Central memory CD8-positive, alpha-beta T cell (primary cell): Measurements from ENCODE around the gene C8B.

Source experiments
- ATAC-seq: fragments of 150-1000 bp; cut with Tn5 transposase; replicated peaks from 2 replicates; pipeline ENCODE4 v1.10.0; 2022; ENCODE audit warnings: mild to moderate bottlenecking, moderate FRiP score, moderate number of reproducible peaks; ENCODE audit not compliant: poor library complexity, severe bottlenecking; ENCODE audit errors: extremely low read depth
- DNase-seq, 2 donors: peaks; one replicate each; pipeline ENCODE4 v3.0.0; 2021; ENCODE audit warnings: low spot score in 2 of 2
- H3K27ac Mint-ChIP-seq: one replicate; pipeline ENCODE4 v1.8.0; 2022; ENCODE audit warnings: low read depth, mild to moderate bottlenecking, moderate library complexity, mixed read lengths
- H3K27me3 Mint-ChIP-seq: one replicate; pipeline ENCODE4 v1.8.0; 2022; ENCODE audit warnings: mixed read lengths
- H3K36me3 Mint-ChIP-seq: one replicate; pipeline ENCODE4 v1.8.0; 2022; ENCODE audit warnings: mild to moderate bottlenecking, moderate library complexity, mixed read lengths; ENCODE audit not compliant: insufficient read depth
- H3K4me1 Mint-ChIP-seq: one replicate; pipeline ENCODE4 v1.8.0; 2022; ENCODE audit warnings: mixed read lengths
- H3K4me3 Mint-ChIP-seq: one replicate; pipeline ENCODE4 v1.8.0; 2022; ENCODE audit warnings: mild to moderate bottlenecking, moderate library complexity, mixed read lengths
- H3K9me3 Mint-ChIP-seq: one replicate; pipeline ENCODE4 v1.8.0; 2022; ENCODE audit warnings: mixed read lengths

C8B gene

DNA sequence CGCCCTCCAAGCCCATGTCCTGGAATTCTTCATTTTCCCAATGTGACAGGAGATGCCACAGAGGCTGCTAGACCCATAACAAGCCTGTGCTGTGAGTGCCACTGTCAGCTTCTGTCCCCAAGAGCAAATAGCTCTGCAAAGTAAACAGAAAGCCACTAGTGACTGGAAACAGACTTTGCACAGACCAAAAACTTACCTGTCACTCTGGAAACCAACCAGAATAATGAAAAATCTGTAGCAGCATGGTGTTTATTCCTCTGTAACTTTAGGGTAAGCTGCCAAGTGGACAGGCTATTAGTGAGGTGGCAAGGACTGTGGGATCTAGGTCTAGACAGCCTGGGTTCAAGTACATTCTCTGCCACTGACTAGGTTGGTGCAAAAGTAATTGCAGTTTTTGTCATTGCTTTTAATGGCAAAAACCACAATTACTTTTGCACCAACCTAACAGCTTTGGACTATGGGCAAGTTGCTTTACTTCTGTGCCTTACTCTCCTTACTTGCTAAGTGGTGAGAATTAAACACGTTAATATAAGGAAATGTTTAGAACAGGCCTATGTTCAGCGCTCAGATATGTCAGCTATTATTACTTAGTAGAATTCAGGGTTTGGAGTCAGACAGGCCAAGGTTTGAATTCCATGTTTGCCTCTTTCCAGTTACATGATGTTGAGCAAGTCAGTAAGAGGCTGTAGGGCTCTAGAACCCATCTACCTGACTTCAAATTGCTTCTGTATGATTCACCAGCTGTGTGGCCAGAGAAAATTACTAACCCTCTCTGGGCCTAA is at the start of gene C8B:
C8B (minus strand) TSS at position 100 of the 782 bp plus-strand sequence; CDS start at position 33, 67 bp downstream.
- Mint-ChIP-seq H3K27ac (no peak within 1 kb of the TSS), H3K4me3 (no peak within 1 kb of the TSS), H3K9me3 (no peaks in the 10 kb centered on the region), H3K27me3 (no peaks in the 10 kb centered on the region), H3K4me1 (no peaks in the 10 kb centered on the region), H3K36me3 (no peaks in the 10 kb centered on the region)
- DNase-seq: no peak
- no peak for ATAC-seq

GRCh38 chr1:57015071-57015470 is 49.3 kb upstream of the C8B start:
- Mint-ChIP-seq H3K9me3 (no peaks in the 10 kb centered on the region), H3K4me1 (no peaks in the 10 kb centered on the region), H3K27me3 (peaks cover 9% of the 10 kb centered on the region), H3K36me3 (no peaks in the 10 kb centered on the region), H3K27ac (no peak overlapping the region), H3K4me3 (no peak overlapping the region)
- DNase-seq (no peak), ATAC-seq (no peak)

GRCh38 chr1:57013522-57013921 is 47.7 kb upstream of the C8B start:
- H3K27me3 Mint-ChIP-seq: peaks cover 9% of the 10 kb centered on the region
- ATAC-seq (no peak), DNase-seq (no peak)
- no peaks in the 10 kb centered on the region for H3K9me3 Mint-ChIP-seq
- H3K4me1 Mint-ChIP-seq: no peaks in the 10 kb centered on the region
- no peak overlapping the region for H3K4me3 Mint-ChIP-seq
- H3K27ac Mint-ChIP-seq: no peak overlapping the region
- no peaks in the 10 kb centered on the region for H3K36me3 Mint-ChIP-seq

- no peaks in the 10 kb centered on the region for H3K9me3 Mint-ChIP-seq
- ATAC-seq: no peak
- no peaks in the 10 kb centered on the region for H3K36me3 Mint-ChIP-seq
- no peak overlapping the region for H3K4me3 Mint-ChIP-seq
- no peak for DNase-seq
- H3K4me1 Mint-ChIP-seq: no peaks in the 10 kb centered on the region
- H3K27ac Mint-ChIP-seq: no peak overlapping the region
- H3K27me3 Mint-ChIP-seq: peaks cover 9% of the 10 kb centered on the region
These were observed 46.5 kb upstream of the C8B start for GRCh38 chr1:57012315-57012714.

- H3K27me3 Mint-ChIP-seq: peaks cover 9% of the 10 kb centered on the region
- H3K27ac Mint-ChIP-seq: no peak overlapping the region
- ATAC-seq: no peak
- no peaks in the 10 kb centered on the region for H3K4me1 Mint-ChIP-seq
- DNase-seq: no peak
- H3K4me3 Mint-ChIP-seq: no peak overlapping the region
- no peaks in the 10 kb centered on the region for H3K36me3 Mint-ChIP-seq
- no peaks in the 10 kb centered on the region for H3K9me3 Mint-ChIP-seq
These were observed 44.7 kb upstream of the C8B start for GRCh38 chr1:57010511-57010910.

GRCh38 chr1:57007948-57008347 is 42.1 kb upstream of the C8B start:
- Mint-ChIP-seq H3K4me3 (no peak overlapping the region), H3K4me1 (no peaks in the 10 kb centered on the region), H3K36me3 (no peaks in the 10 kb centered on the region), H3K27me3 (peaks cover 9% of the 10 kb centered on the region), H3K9me3 (no peaks in the 10 kb centered on the region), H3K27ac (no peak overlapping the region)
- DNase-seq (no peak), ATAC-seq (no peak)

GRCh38 chr1:57007472-57007871 is 41.7 kb upstream of the C8B start:
- Mint-ChIP-seq H3K27me3 (peaks cover 9% of the 10 kb centered on the region), H3K4me3 (no peak overlapping the region), H3K27ac (no peak overlapping the region), H3K4me1 (no peaks in the 10 kb centered on the region), H3K36me3 (no peaks in the 10 kb centered on the region), H3K9me3 (no peaks in the 10 kb centered on the region)
- no peak for ATAC-seq
- no peak for DNase-seq

DNA sequence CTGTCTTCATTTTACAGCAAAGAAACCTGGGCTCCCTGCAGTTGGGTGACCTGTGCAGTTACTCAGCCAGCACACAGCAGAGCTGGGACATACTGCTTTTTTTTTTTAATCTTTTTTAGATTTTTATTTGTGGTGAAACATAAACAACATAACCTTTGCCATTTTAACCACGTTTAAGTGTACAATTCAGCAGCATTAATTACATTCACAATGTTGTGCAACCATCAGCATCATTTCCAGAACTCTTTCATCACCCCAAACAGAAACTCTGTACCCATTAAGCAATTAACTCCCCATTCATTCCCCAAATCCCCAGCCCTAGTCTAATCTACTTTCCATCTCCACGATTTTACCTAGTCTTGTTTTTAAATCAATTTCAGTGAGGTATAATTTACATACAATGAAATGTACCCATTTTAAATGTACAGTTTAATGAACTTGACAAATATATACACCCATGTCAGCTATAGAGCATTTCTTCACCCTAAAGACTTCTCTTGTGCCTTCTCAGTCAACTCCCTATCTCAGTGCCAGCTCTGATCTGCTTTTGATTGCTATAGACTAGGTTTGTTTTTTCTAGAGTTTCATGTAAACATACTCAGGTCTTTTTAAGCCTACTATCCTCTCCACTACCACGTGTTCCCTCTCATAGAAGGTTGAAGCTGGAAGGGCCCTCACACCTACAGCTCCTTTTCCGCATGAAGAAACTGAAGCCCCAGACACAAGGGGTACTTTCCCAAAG is 37.8 kb upstream of the C8B start:
- Mint-ChIP-seq H3K27ac (no peak overlapping the region), H3K4me1 (no peaks in the 10 kb centered on the region), H3K4me3 (no peak overlapping the region), H3K36me3 (no peaks in the 10 kb centered on the region), H3K9me3 (no peaks in the 10 kb centered on the region), H3K27me3 (no peaks in the 10 kb centered on the region)
- no peak for ATAC-seq
- DNase-seq: no peak

DNA sequence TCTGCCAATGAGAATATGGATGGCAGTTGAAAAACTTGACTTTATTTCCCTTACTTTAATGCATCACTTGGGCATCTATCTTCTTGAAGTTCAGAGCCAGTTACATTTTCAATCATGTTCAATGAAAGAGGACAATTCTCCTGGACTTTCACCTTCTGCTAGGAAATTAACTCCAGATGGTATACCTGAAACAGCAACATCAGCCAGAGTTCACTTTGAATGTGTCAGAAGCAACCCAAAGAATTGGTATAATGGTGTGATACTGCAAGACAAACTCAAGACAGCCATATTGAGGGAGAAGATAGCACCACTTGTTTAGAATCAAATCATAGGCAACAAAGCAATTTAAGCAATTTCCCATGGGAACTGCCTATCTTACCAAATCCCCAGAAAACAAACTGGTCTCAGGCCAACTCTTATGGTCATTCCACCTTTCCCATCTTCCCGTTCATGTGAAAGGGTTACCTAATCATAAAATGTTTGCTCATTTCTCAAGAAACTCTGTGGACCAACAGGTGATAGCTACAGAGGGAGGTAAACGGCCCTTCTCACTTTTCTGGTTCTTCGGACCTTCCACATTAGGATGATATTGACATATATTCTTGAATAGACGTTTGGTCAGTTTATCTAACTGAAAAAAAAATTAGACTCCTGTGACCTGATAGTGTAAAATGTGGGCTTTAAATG is 29.7 kb upstream of the C8B start:
- Mint-ChIP-seq H3K4me3 (no peak overlapping the region), H3K27ac (no peak overlapping the region), H3K4me1 (no peaks in the 10 kb centered on the region), H3K27me3 (peaks cover 10% of the 10 kb centered on the region), H3K36me3 (no peaks in the 10 kb centered on the region), H3K9me3 (no peaks in the 10 kb centered on the region)
- ATAC-seq: no peak
- DNase-seq: no peak

GRCh38 chr1:56993475-56993874 is 27.7 kb upstream of the C8B start:
- Mint-ChIP-seq H3K4me1 (no peaks in the 10 kb centered on the region), H3K27ac (no peak overlapping the region), H3K36me3 (peaks cover 2% of the 10 kb centered on the region), H3K9me3 (no peaks in the 10 kb centered on the region), H3K4me3 (no peak overlapping the region), H3K27me3 (peaks cover 10% of the 10 kb centered on the region)
- no peak for ATAC-seq
- DNase-seq: no peak

- DNase-seq: no peak
- H3K4me1 Mint-ChIP-seq: no peaks in the 10 kb centered on the region
- ATAC-seq: no peak
- no peak overlapping the region for H3K4me3 Mint-ChIP-seq
- H3K9me3 Mint-ChIP-seq: no peaks in the 10 kb centered on the region
- H3K27ac Mint-ChIP-seq: no peak overlapping the region
- H3K36me3 Mint-ChIP-seq: peaks cover 2% of the 10 kb centered on the region
- peaks cover 10% of the 10 kb centered on the region for H3K27me3 Mint-ChIP-seq
These were observed 26.7 kb upstream of the C8B start for GRCh38 chr1:56992318-56993125.

DNA sequence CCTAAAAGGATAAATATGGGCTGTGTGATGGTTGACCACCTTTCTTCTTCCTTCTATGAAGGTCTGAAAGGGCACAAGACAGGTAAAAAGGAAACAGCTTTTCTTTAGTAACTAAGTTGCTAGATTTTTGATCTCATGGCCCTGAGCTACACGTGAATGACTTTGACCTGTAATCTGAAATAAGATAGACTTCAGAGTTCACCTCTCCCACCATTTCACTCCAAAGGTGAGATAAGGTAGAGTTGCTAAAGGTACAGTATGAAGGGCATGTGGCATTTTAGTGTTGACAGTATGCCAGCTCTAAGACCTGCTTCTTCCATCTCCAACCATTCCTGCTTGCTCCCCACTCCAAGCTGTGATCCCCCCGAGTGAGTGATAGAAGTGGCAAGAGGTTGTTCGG is 25.8 kb upstream of the C8B start:
- Mint-ChIP-seq H3K4me3 (no peak overlapping the region), H3K9me3 (no peaks in the 10 kb centered on the region), H3K4me1 (no peaks in the 10 kb centered on the region), H3K36me3 (peaks cover 2% of the 10 kb centered on the region), H3K27me3 (peaks cover 10% of the 10 kb centered on the region), H3K27ac (no peak overlapping the region)
- no peak for DNase-seq
- no peak for ATAC-seq
